HG03432 (cell line): ENCODE results near the gene NEK7.

ENCODE experiments used
- ATAC-seq: cut with Tn5 transposase; IDR thresholded peaks from one replicate; pipeline ENCODE4 v1.9.1; 2021; ENCODE audit warnings: mild to moderate bottlenecking, moderate library complexity; ENCODE audit not compliant: unreplicated experiment

Gene NEK7

DNA sequence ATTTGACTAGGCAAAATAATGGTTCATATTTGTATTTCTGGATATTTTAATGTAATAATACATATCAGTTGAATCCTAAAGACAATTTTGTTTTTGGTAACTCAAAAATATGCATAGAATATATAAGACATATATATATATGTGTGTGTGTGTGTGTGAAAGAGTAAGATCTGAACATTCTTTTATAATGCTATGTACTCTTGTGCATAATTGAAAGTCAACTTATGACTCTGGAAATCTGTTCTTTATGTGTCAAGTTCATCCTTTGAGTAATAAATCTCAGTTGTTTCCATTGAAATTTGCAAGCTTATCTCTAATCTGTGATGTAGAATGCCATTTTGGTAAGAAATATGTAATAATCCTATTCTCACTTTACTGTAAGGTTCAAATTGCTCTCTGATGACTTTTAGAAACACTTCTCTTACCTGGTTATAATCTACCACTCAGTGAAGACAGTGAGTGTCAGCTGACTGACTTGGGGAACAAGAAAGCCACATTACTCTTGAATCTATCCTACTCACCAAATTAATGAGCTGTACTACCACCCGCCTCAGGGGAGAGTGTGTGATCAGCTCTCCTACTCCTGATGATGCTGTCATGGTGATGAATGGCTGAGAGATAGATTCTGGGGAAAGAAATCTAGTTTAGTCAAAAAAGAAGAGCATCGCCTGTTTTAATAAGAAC is 15.0 kb upstream of the NEK7 start:
- no peak for ATAC-seq

DNA sequence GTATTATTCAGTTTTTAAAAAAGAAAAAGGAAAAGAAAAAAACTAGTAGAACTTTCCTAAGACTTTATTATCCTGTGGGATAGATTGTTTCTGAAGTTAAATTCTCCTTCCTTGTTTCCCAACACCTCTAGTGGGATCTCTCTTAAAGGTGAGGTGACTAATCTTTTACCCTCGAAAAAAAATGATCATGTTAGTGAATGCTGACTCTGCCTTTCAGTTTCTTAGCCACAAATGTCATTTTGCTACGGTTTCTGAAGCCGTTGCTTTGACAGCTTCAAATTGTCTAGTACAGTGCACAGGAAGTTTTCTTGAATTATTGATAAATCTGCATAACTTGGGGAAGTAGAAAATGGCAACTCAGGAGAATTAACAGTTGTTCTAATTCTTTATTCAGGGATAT is 13.0 kb upstream of the NEK7 start:
- no peak for ATAC-seq

DNA sequence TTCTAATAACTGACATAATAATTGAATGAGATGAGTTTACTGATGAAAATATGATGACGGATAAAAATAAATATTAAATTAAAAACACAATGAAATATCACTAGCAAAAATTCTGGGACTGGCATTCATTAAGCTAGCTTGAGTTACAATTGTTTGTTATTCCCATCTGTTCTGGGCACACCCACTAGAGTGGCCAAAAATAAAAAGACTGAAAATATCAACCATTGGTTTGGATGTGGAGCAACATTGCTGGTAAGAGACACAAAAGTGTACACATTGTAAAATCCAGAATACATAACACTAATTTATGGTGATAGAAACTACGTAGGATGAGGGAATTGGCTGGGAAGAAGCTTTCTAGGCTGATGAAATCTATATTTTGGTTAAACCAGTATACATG is 9.6 kb upstream of the NEK7 start:
- no peak for ATAC-seq

DNA sequence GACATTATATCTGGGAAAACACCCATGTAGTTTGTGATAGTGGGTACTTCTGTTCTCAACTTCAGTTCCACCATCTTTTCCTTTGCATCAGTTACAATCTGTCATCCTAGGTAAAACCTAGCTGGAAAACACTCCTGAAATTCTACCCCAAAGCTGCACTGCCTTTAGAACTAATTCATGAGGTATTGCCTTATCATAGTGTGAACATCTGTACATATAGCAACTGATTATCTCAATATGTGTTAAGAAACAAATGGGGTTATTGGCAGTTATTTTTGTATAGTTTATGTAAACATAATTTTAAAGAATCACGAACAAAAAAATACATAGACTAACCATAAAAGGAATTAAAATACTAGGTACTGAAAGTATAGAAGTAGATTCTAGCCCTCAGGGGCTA is 6.4 kb upstream of the NEK7 start:
- no peak for ATAC-seq

DNA sequence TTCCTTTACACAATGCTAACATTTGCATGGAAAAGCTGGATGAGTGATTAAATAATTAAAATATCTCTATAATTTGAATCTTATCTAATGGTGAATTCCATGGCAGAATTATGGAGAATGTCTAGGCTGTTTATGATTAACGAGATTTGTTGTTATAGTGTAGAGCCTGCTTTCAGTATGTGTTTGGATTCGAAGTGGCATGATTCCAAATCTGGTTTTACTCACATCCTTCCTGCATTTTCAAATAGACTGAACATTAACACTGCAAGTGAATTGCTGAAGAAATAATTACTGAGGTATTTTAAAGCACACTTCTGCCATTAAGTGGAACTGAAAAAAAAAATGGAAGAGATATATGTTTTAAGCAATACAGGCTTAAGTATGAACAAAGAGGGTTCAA is 5.1 kb upstream of the NEK7 start:
- no peak for ATAC-seq

DNA sequence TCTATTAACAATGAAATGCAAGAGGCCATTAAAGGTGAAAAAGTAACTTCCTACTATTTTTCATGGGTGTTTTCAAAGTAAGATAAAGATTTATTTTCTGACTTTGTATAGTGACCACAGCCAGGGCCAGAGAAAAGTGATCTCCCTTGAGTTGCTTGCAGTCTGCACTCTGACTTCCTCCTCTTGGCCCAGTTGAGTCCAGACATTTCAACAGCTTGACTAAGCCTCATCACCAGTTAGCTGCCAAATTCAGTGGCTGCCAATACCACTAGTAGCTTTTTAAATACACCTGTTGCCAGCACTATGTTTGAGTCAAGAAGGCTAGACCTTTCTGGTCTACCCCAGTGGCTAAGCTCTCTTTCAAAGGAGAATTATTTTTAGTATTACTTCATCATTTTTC is 3.7 kb upstream of the NEK7 start:
- ATAC-seq: no peak

DNA sequence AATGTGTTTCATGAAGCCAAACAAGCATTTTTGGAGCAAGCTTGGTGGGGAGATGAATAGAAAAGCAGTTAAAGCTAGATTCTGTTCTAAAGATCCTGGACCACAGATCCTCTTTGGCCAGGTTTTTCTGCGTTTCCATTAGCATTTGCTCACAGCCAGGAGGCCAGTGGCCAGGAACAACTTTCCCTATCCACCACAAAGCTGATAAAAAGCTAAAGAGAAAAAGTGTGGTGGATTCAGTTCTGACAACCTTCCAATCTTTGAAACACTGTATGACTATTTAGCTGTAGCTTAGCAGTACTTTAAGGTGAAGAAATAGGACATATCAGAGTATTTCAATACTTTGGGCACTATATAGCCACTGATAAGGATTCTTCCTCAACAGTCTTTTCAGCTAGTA is 3.0 kb upstream of the NEK7 start:
- ATAC-seq: no peak

DNA sequence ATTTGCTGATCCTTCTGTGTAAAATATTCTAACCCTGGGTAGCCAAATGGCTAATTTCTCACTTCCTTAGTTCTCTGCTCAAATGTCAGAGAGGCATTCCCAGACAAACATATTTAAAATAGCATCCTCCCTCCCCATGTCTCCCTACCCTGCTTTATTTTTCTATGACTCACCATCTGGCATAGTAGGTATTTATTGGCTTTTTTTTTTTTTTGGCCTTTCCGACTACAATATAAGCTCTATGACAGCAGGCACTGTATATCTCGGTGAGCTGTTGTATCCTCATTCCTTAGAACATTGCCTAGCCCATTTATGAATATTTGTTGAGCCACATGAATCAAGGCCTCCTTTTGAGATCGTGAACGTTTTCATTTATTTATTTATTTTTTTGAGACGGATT is 1.5 kb upstream of the NEK7 start:
- ATAC-seq: no peak

DNA sequence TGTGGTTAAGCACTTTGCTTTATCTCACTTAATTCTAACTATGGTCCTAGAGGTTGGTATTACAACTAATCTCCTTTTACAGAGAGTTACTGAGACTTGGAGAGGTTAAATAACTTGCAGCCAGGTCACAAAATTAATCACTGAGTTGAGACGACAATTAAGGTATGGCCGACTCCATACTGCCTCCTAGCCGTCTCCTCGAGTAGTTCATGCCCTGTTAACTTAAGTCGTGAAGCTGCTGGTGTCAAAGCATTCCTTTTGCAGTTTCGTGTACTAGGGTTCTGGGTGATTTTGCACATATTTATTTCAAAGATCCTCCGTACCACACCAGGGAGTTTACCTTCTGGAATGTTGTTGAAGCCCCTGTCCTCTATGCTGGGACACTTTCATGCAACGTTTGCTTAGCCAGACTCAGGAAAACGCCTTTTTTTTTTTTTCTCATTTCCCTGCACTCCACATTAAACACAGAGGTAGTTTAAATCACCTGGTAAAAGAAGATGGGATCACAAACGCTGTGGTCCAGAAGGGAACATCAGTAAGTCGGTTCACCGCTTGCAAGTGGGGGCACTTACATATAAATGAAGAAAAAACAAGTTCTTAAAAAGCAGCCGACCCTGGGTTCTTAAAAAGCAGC is 570 bp upstream of the NEK7 start:
- ATAC-seq: peak; percentile 22

DNA sequence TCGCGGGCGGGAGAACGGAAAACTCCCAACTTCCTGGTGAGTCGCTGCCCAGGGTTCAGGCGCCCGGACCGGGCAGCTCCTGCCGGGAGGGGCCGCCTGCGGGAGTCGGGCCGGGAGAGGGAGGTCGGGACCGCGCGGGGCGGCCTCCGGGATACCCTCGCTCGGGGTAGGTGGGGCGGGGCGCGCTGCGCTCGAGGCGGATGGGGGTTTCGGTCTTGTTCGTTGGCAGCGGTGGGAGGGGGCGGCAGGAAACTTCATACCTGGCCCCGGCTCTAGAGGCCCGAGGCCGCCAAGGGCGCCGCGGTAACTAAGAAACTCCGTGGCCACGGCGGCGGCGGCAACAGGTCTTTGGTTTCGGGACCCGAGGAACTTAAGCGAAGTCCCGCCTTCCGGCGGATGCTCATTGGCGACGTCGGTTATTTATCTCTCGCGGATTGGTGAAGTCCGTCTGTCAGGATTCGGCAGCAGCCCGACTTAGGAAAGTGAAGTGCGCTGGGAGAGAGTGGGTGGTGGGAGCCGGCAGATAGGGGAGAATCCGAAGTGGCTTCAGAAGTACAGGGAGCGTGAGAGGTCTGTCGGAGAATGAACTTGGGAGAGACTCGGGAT is 546 bp downstream of the NEK7 start:
- ATAC-seq: peak; percentile 51

DNA sequence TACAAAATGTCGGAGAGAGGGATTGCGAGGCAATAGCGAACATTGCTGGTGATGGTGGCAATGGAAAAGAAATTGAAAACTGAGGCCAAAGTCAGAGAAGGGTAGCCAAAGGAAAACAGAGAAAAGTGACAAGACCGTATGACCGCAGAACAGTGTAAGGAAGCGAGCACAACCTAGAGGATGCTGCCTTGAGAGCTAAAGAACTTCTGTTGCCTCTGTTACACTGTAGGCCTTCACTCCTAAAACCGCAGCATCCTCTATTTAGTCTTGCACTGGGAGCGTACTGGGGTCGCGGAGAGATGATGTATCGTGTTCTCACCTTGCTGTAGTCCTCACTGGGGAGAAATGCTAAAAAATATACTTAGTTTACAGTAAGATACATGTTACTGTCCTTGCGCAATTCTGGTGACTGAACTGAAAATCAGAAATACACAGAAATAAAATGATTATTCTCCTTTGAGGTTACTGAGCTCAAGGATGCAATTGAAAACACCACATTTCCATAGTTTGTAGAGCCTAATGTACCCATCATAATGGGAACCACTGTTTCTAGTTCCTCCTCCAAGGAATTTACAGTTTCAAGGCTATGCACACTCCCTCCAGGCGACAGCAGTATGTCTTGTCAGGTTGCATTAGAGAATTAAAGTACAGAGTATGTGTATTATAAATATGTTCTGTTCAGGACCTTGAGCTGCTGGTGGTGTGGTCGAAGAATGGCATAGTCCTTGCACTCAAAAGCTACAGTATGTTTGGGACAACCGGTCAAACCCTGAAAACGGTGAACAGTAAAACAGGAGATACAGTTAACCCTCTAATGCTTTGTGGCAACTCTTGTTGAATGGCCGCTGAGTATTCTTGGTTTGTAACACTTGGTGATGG is 1.3 kb downstream of the NEK7 start:
- ATAC-seq: no peak

DNA sequence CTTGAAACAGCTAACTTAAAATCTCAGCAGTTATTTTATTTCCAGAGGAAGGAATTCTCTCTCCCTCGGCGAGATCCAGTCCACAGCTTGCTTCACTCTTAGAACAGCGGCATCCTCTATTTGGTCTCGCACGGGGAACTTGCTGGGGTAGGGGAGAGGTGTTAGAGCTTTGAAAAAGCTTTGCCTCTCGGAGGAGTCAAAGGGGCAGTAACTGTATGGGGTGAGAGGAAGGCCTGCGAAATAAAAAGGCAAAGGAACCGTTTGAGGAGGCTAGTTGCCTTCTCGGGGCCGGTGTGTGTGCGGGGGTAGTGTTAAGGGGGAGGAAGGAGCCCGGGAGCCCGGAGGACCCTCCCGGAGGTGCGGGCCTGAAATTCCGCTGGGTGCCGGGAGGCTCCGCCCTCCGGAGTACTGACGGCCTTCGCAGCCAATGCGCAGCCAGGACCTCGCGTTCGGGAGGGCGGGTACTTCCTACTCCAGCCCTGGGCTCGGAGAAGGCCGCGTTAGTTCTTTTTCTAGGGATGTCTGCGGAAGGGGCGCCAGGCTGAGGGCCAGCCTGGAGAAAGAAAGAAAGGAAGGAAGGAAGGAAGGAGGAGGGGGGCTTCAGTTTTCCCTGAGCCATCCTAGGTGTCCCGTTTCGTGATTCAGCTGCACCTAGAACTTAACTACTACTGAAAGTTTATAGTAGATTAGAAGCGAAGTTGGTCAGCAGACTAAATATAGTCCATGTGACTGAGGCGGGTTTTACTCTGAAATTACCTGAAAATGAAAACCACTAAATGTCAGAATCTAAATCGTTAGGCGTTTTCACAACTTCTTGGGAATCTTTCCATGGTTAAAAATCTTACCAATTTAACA is 2.2 kb downstream of the NEK7 start:
- peak; percentile 73 for ATAC-seq

DNA sequence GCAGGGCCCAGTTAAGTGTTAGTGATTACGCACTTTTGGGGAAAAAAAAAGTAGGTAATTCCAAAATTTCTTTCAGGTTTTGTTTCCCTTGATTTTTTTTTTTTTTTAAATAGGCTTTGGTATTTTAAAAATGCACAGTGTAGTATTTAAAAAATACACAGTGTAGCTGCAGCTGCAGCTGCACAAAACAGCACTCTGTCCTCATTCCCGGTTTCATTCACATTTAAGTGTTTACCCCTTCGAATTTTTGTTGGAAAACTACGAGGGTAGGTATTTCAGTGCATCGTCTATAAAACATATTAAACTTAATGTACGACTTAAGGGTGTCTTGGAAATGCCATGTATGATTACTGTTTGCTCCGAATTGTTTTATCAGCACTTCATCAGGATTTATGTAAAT is 3.4 kb downstream of the NEK7 start:
- no peak for ATAC-seq

DNA sequence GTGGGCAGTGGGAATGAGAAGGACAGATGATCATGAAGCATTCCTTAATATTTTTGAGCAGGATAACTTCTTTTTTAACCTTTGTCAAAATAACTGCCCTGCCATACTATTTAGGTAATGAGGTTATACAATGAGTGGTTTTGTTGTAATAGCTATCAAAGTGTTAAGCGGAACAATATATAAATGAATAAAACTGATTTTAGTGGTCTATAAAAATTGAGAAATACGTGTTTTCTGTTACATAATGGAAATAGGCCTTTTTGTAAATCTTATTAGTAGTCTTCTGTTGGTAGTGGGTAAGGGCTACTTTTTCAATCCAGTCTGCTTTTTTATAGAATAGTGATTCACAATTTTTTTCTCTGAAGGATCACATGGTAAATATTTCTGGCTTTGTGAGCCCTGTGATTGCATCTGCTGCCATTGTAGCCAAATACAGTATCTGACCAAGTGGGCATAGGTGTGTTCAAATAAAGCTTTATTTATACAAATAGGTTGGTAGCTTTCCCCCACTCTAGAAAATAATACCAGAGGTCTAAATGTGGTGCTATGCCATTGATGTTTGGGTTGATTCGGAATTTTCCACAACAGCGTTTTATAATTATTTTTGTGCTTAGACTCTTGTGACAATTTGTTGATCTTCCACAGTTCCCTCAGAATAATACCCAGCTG is 4.3 kb downstream of the NEK7 start:
- ATAC-seq: no peak

DNA sequence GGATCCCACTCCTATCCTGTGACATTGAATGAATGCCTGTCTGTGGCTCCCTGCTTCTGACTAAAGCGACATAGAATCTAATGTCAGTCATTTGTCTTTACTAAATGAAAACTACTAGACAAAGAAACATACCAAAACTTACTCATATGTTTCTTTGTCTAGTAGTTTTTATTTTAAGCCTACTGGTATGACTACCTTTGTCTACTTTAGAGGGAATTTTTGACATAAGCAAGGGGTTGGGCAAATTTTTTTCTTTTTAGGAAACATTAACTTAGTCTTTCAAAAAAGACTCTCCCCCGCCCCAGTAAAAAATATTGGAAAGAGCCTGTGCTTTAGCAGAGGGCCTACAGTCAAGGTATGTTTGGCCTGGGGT is 4.9 kb downstream of the NEK7 start:
- ATAC-seq: no peak

DNA sequence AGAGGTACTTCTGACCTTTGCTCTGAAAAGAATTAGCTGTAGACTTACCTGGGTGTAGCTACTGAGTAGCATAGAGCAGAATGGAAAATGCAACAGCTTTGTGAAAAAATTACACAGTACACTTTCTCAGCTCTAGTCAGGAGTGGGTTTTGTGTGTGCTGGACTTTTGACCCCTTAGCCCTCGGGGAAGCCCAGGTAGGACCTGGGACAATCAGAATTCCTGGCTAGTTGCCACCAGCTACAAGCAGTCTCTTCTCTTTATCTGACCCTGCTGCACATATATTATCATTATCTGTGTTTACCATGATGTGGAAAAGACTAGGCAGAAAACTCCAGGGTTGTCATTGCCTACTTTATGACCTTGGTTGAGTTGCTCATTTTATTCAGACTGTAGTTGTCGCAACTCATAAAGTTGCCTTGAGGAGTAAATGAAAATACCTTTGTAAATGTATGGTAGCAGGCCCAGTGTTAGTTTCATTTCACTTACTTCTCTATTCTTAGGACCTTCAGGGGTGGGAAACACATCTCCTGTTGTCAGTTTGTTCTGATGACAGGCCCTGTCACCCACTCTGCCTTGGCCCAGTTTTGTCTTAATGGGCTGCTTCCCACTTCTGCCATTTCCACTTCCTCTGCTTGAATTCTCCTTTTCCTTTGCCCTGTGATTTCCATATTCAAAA is 5.4 kb downstream of the NEK7 start:
- no peak for ATAC-seq

DNA sequence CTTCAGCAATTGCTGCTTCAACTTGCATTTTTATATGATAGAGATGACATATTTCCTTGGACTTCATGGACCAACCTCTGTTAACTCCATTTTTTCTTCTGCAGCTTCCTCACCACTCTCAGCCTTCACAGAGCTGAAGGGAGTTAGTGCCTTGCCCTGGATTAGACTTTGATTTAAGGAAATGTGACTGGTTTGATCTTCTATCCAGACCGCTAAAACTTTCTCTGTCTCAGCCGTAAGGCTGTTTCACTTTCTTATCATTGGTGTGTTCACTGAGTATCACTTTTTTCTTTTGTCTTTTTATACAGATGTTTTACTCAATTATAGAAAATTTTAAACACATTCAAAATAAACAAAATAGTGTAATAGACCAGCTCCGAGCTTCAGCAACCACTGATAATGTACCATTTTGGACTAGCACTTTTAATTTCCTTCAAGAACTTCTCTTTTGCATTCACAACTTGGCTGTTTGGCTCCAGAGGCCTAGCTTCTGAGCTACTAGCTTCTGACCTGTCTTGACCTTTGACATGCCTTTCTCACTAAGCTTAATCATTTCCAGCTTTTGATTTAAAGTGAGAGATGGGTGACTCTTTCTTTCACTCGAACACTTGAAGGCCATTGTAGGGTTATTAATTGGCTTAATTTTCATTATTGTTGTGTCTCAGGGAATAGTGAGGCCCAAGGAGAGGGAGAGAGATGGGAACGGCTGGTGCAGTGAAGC is 9.3 kb downstream of the NEK7 start:
- peak; percentile 43 for ATAC-seq

DNA sequence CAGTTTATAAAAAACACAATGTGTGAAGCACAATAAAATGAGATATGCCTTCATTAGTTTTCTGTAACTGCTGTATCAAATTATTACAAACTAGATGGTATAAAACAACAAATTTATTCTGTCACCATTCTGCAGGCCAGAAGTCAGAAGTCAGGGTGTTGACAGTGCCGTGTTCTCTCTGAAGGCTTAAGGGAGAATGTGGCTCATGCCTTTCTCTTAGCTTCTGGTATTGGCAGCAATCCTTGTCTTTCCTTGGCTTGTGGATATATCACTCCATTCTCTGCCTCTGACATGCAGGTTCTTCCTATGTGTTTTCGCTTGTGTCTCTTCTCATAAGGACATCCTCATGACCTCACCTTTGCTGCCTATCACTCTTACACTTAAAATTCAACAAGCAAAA is 10.1 kb downstream of the NEK7 start:
- ATAC-seq: no peak

DNA sequence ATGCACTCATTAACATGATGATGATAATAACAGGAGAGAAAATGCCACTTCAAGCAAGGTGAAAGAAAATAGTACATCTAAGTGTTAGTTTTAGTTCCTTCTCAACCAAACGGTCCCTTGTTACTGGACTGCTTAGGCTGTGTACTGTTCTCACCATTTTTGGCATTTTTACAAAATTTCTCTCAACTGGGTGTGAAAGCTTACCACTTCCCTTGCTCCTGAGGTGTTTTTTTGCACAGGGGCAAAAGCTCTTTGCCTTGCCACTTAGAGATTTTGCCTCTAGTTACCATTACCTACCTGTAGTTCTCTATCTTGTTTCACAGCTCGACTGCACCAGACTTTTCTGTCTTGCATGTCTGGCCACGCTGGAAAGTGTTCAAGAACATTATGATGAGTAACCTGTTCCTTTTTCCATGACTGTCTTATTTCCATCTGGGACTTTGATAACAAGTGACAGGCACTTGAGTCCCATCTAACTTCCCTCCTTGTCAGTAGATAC is 10.7 kb downstream of the NEK7 start:
- peak; percentile 62 for ATAC-seq
